ENCODE results near the gene SLC25A44.

DNA sequence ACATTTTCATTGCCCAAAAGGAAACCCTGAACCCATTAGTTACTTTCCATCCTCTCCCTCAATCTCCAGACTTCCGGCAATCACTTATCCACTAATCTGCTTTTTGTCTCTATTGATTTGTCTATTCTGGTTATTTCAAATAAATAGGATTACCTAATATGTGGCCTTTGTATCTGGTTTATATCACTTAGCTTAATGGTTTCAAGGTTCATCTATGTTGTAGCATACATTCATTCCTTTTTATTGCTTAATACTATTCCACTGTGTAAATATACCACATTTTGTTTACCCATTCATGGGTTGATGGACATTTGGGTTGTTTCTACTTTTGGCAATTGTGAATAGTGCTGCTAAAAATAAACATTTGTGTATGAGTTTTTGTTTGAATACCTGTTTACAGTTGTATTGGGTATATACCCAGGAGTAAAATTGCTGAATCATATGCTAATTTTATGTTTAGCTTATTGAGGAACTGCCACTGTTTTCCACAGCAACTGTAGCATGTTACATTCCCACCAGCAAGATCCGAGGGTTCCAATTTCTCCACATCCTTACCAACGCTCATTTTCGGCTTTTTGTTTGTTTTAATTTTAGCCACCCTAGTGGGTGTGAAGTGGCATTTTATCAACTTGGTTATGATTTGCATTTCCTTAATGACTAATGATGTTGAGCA is 2.5 kb upstream of the SLC25A44 start:
- TF ChIP-seq EZH2phosphoT487 (IDR thresholded peaks at IDR 0.05; ENCODE audit: low read length) (no peak), CTCF (IDR thresholded peaks at IDR 0.05; ENCODE audit: low read length) (no peak), EZH2 (optimal IDR thresholded peaks at IDR 0.05; ENCODE audit: low read depth, low read length) (no peak)
